HG03039 (cell line): Measurements from ENCODE around the gene TECPR1.
"Not testable (repeated sequence)": the region's sequence is repeated elsewhere in the genome, so short reads cannot be mapped to it uniquely, and the experiment has no call there.

Source experiments
- ATAC-seq: cut with Tn5 transposase; IDR thresholded peaks from one replicate; pipeline ENCODE4 v1.9.1; 2021; ENCODE audit warnings: mild to moderate bottlenecking, moderate library complexity; ENCODE audit not compliant: unreplicated experiment

TECPR1 gene

DNA sequence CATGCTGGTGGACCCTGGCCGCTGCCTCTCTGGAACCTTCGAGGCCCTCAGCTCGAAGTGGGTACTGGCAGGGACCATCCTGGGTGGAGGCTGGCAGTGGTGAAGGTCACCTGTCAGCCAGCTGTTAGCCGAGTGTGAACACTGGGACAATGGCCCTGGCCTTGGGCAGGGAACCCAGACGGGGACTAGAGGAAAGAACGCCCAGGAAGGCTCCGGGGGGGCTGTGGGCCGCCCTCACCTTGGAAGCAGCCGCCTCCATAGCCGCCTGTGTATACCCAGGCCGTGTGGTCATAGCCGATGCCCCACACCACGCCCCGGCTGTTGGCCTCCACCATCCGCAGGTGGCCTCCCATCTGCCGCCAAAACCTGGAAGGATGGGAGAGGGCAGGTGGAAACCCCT, 23.2 kb downstream of the TECPR1 start:
- no peak for ATAC-seq

DNA sequence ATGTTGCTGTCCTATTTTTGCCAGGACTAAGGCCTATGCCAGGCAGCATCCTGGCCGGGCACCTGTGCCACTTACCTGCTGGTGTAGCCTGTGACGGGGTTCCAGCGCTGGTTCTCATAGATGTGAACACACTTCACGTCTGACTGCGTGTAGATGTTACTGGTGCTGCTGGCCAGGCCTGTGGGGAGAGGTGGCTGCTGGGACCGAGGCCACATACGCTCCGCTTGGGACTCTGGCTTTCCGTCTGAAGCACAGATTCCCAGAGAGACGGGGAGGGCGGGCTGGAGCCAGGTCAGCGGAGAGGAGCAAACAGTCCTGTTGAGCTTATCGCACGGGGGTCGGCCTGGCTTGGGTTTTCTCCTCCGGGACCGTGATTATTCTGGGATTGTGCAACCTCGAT, 24.1 kb downstream of the TECPR1 start:
- ATAC-seq = no peak

DNA sequence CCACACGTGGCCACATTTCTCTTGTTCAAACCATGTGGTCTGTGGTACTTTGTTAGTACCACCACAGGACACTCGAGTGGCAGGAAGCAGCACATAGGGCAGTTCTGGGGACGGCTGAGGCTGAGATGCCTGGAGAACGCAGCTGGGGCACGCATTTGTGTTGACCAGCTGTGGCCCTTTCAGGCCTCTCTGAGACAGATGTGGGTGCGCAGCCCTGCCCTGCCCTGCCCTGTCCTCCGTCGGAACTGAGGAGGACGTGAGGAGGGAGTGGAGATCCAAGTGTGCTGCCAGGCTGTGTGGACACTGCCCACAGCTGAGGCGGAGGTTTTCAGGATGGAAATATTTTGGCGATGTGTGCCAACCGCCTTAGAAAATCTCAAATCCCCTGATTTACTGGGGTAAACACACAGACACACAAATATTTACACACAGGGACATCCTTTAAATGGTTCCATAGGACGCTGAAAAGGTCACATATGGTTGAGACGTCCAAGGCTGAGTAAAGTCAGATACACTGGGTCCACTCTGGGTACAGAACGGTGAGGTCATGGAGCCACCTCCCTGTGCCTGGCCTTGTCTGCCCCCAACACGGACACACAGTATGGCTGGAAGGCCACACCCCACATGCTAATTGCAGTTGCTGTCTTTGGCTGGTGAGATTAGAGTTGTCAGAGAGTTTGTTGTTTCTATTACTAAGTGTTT, 26.0 kb downstream of the TECPR1 start:
- ATAC-seq = no peak

DNA sequence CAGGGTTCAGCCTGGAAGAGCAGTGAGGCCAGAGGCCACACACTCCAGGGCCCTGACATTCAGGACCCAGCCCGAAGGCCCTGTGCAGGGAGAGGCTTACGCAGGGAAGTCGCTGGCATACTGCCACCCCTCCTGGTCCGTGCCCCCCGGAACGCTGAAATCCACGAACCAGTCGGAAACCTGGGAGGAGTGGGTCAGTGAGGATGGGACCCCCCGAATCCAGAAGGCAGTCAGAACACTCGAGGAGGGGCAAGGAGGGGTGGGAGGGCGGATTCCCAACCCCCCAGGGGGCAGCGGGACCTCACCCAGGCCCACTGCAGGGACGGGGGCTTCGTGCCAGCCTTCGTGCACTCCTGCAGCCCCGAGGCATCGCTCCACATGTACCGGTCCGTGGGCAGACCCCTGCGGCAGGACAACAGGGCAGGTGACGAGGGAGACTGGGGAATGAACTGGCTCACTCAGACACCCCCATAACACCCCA, 27.3 kb downstream of the TECPR1 start:
- ATAC-seq = no peak

DNA sequence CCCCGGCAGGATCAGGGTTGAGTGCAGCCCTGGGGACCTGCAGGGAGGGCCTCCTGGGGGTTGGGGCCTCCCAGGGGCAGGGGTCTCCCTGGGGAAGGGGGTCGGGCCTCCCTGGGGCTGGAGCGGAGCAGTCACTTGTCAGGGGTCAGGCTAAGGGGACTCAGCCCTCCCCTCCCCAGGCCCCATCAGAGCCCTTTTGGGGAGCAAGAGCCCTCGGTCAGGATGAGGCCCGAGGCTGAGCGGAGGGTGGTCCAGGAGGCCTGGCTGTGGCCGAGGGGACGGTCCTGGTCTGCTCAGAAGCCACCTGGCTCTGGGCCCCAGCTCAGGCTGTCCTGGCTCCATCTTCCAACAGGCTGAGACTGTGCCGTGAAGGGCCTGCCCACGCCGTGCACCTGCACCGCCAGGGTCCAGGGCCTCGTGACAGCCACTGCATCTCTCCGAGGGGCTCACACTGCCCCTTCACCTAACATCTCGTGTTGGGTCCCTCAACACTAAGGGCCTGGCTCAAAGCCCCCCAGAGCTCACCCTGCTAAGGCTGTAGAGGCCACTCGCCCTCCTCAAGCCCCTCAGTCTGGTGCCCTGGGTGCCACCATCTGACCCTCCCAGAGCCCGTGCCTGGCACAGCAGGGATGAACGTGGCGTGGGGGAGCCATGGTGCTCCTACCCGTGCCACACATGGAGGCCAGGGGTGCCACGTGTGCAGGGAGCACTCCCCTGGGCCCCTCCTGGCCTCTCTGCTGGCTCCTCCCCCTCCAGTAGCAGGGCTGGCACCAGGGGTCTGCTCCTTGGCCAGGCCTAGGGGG, 27.9 kb downstream of the TECPR1 start:
- ATAC-seq = no peak

DNA sequence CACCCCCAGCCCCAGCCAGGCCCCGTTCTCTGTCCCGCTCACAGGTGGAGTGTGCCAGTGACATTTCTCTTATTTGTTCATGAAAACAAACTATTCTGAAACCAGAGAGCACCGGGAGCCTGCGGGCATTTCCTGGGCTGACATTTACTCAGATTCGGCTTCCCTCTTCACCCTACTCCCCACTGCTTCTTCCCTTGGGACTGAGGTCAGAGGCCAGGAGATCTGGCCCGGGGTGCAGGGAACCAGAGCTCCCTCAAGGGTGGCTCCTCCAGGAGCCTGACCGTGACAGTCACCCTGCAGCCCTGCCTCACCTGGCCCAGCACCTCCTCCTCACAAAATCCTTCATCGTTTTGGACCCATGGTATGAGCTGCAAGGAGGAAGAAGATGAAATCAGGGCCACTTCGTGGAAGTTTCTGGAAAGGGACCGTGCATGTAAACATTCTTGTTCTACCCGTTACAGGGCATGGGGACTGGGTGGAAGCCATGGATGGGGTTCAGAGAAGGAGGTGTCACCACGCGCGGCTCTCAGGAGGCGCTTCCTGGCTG, 28.6 kb downstream of the TECPR1 start:
- no peak for ATAC-seq

DNA sequence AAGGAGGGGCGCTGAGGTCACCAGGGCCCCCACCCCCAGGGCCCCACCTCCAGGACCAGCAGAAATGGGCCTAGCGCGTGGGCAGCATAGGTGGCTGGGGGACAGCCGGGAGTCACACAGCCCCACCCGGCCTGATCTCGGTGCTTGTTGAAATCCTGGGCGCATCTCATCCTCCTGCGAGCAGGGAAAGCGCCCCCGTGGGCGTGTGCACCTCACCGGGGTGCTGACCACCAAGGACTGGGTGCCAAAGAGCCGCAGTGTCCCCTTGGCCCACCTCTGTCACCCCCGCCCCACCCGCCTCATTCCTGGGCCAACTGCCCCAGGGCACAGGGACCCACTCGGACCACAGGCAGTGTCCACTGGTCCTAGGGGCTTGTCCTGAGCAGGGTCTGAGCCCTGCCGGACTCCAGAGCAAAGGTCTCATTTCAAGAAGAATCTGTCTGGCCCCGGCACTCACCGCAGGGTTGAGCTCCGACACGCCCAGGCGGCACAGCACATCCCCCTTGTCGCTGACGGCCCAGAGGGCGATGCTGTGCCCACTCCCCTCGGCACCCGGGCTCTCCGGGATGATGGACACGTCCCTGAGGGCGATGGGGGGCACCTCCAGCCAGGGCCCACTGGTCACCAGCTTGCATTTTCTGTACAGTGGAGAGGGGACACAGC, 29.4 kb downstream of the TECPR1 start:
- no peak for ATAC-seq

DNA sequence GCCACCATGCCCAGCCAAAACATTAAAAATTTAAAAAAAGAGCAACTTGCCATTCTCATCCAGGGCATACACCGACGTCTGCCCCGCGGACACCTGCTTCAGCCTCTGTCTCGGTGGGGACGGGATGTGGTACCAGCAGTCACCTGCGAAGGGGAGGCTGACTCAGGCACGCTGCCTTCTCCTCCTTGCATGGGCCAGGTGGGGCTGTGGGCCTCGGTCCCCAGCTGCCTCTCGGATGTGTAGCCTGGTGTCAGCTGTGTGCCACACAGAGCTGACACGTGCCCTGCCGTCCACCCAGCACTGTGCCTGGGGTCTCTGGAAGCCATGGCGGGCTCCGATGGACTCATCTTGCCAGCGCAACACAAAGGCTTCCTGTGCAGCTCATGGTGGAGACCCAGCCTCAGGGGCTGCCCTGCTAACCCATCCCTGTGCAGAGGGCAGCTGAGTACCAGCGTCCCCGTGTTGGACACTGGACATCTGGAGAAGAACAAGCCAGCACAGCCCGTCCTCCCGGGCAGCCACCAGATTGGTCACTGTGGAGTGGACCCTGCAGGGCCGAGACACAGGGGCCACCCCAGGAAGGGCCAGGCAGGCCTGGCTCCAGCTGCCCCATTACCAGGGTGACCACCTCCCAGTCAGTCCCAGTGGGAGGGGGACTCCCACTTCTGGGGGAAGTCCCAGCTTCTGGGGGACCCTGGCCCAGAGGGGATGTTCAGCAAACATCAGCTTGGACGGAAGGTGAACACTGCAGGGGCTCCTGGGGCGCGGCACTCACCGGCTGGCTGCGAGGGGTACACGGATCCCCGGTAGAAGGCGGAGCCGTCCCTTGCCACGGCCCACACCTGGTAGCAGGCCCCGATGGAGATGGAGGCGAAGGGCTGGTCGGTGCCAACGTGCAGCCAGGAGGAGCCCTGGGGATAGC, 30.2 kb downstream of the TECPR1 start:
- ATAC-seq = no peak

DNA sequence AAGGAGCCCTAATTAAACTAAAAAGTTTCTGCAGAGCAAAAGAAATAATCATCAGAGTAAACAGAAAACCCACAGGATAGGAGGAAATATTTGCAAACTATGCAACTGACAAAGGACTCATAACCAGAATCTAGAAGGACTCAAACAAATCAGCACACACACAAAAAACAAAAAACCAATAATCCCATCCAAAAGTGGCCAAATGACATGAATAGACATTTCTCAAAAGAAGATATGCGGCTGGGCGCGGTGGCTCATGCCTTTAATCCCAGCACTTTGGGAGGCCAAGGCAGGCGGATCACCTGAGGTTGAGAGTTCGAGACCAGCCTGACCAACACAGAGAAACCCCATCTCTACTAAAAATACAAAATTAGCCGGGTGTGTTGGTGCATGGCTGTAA, 32.6 kb downstream of the TECPR1 start:
- not testable (repeated sequence) for ATAC-seq

DNA sequence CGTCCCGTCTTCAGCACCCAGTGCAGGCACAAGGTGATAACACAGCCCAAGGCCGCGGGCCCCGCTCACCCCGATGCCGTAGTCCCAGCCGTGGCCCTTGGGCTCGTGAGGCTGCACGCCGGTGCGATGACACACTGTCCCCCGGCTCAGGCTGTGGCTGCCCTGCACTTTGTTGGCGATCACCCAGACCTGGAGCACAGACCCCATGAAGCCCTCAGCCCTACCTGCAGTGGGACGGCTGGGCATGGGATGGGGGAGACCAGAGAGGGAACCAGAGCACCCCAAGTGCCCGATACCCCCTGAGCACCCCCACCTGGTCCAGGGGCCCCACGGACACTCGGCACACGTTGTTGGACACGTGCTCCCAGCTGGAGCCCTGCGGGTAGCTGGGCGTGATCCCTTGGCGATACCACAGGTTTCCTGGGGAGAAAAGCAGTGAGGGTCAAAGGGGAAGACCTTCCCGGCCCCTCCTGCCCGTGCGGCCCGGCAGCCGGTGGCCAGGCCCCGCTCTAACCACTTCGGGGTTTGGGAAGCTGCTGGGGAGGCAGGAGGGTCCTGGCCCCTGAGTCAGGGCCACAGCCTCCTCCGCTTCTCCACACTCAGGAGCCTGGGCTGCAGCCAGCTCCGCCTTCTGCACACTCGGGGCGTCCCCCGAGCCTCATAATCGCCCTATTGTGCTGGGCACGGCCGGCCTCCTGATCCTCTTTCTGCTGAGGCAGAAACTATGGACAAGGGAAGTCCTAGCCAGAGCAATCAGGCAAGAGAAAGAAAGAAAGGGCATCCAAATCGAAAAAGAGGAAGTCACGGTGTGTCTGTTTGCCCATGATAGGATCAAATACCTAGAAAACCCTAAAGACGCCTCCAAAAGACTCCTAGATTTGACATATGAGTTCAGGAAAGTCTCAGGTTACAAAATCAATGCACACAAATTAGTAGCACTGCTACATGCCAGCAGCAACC, 34.1 kb downstream of the TECPR1 start:
- no peak for ATAC-seq

DNA sequence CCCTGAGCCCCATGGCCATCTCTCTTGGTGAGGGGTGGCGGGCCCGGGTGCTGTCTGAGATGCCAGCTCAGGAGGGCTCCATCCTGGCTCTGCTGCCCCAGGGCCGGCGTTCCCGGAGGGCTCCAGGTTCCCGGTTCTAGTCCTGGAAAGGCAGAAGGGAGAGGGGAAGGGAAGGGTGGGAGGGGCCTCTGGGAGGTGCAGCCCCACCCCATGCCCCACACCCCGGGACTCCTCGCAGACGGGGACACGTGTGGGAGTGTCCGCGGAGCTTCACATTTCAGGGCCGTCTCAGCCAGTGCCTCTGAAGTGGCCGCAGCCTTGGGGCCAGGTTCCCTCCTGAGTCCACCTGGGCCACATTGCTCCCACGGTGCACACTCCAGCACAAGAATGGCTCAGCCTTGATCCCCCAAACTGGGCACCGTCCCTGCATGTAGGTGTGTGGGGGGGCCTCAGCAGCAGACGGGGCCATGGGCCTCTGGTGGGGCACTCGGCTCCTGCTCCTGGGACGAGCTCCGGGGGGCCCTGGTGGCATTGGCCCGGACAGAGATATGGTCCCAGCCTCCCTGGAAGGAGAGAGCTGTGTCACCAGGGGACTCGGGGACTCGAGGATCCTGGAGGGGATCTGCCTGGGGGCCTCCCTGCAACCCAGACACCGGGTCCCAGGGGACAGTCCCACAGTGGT, 35.0 kb downstream of the TECPR1 start:
- ATAC-seq = no peak

DNA sequence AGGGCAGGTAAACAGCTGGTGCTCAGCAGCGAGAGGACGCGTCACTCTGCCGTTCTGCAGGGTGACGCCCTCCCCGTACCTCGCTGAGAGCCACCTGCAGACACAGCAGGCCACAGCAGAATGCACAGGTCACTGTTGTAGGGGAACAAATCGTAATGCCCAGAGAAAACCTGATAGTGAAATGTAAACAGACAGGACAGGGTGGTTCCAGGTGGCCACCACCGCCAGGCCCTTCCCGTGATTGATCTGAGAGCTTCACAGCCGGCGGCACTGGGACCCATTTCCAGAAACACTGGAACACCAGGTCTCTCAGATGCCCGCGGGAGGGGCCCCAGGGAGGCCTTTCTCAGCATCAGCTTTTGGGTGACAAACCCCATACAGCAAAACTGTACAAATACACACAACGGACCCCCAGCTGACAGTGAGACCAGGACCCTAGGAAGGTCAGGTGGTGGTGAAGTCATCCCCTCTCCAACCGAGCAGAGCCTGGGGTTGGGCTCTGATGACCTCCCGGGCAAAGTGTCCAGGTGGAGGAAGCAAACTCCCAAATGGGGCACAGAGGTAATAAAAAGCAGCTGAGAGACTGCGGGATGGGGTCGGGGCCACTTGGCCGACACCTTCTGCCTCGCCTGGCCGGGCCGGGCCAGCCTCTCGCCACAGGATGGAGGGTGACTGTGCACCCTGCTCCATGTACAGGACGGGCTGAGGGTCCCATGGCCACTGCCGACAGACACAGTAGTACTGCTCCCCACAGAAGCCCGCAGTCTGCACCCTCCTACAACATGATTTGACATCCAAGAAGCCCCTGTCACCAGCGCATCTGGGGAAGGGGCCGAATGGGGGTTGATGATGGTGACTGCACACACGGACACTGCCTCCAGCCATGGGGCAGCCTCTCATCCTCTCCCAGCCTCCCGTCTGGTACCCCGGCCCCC, 36.2 kb downstream of the TECPR1 start:
- ATAC-seq = no peak

DNA sequence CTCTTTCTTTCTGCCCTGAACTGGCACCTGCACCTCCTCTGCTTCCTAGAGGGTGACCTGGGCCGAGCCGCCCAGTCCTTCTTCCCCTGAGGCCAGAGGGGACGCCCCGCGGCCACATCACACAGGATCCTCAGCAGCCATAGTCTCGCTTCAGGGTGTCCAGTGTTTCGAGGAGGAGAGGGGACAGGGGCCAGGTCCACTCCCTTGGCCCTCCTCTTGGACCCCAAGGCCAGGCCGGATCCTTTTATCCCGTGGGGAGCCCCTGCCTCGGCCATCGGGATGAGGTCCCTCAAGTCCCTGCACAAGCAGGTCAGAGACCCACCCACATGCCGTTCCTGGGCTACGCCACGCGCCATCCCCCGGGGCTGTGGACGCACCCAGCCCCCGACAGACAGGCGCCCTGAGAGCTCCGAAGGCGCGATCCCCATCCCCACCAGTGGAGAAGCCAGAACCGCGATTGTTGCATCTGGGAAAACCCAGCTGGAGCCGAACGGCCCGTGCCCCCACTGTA, 37.2 kb downstream of the TECPR1 start:
- ATAC-seq = no peak

DNA sequence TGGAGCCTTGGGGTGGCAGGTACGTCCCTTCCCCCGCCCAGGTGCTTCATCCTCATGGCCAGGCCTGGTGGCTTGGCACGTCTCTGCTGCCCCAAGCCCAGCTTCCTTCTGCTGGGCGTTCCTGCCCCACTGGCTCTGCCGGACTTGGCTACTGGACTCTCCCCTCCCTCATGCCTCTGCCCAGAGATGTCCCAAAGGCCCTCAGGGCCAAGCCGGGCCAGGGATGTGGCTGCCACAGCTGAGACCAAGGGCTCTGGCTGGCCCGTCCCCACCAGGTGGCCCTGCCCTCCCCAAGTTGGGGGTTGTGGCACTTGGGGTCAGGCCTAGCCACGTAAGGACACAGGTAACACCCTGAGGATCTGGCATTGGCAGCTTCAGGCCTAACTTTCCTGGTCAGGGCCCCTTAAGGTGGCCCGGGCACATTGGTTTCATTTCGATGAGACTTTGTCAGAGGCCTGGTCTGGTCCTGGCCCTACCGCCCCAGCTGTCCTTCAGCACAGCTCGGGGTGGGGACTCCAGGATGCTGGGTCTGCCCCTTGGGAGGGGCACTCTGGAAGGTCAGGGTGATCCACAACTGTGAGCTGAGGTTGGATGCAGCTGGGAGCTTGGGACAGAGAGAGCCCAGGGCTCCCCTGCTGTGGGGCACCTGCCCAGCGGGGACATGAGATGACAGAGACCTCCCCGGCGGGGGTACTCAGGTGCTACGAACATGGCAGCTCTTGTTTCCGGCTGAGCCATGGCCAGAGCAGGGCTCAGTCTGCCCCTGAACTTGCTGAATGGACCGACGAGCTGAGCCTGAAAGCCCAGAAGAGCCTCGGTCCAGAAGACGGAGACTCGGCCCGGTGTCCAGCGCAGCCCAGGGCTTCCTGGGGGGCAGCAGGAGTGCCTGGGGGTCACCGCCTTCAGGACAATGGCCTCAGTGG, 37.9 kb downstream of the TECPR1 start:
- ATAC-seq = no peak

DNA sequence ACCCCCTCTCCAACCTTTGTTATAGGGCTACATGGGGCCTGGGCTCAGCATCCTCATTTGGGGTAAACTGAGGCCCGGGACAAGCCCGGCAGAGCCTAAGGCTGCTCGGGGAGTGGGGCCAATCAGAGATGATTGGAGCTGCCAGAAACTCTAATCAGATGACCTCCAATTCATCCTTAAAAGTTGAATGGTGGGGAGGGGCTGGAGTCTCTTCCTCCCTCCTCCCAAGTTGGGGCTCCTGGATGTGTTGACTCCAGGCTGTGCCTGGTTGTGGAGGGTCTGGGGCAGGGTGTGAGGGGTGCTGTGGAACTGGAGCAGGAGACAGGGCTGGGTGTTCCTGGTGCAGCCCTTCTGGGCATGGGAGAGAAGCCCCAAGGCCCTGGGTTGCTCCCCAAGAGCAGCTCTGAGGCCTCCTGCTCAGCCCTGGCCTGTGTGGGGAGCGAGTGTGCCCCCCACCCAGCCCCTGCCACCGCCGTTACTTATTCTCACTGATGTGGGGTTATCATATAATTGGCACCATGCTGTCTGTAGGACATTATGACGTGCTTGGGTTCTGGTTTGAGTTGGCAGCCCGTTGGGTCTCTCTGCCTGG, 38.6 kb downstream of the TECPR1 start:
- ATAC-seq = no peak

DNA sequence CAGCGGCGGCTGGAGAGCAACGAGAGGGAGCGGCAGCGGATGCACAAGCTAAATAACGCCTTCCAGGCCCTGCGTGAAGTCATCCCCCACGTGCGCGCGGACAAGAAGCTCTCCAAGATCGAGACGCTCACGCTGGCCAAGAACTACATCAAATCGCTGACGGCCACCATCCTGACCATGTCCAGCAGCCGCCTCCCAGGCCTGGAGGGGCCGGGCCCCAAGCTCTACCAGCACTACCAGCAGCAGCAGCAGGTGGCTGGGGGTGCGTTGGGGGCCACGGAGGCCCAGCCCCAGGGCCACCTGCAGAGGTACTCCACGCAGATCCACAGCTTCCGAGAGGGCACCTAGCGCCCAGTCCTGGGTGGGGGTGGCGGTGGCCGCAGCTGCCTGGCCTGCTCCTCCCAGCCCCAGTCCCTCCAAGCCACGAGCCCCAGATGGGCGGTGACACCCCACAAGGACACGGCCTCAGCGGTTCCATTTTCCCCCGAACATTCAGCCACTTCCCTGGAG, 39.4 kb downstream of the TECPR1 start:
- no peak for ATAC-seq
